Vagina (tissue), 2 donors: ENCODE measurements around the gene CACNB2.

ENCODE experiments used
- CTCF ChIP-seq, 3 experiments: fragments of 450-650 bp in 2 of 3; fragments of 200-600 bp in 1 of 3; sonication (generic) in 1 of 3; IDR thresholded peaks; one replicate each; pipeline ENCODE4 v1.5.1; 2017 to 2019; ENCODE audit warnings: antibody characterized with exemption in 3 of 3, mild to moderate bottlenecking in 2 of 3, moderate library complexity in 2 of 3
- POLR2A ChIP-seq, 2 donors: fragments of 450-650 bp; IDR thresholded peaks; one replicate each; pipeline ENCODE4 v1.6.1; 2017; ENCODE audit warnings: antibody characterized with exemption in 2 of 2, mild to moderate bottlenecking in 2 of 2, moderate library complexity in 2 of 2
- POLR2AphosphoS5 ChIP-seq, 2 donors: sonication (generic); formaldehyde crosslinking; IDR thresholded peaks; one replicate each; pipeline ENCODE4 v1.9.0; 2017; ENCODE audit warnings: antibody characterized with exemption in 2 of 2, mild to moderate bottlenecking in 2 of 2, low read depth in 1 of 2; ENCODE audit not compliant: insufficient read depth in 1 of 2

DNA sequence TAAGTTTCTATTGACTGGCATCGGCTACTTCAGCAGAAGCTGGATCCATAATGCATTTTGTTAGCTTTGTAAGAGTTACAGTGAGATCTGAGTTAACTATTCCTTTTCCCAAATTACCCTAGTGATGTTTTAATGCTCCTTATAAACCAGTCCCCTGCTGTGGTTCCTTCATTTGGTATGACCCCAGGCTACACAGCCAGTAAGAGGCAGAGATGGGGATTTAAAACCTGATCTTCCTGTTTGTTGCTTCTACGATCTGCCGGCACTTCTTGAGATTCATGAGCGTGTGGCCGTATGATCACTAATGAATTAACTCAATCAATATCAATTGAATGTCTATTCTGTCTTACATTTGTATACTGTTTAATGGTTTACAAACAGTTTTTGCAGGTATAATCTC, 86.1 kb downstream of the CACNB2 start:
- TF ChIP-seq CTCF (IDR thresholded peaks at IDR 0.05) (no peak), POLR2AphosphoS5 (IDR thresholded peaks at IDR 0.05; ENCODE audit: insufficient read depth in 1 of 2, low read depth in 1 of 2) (no peak), POLR2A (IDR thresholded peaks at IDR 0.05) (no peak)
